B cell (primary cell): ENCODE measurements around the gene TMX4. TPM values are rescaled to one million over a fixed set of nuclear protein-coding genes. Genes with fewer than 3 reads are reported as not detected.

Experiments
- ATAC-seq: fragments of 200-7000 bp; cut with Tn5 transposase; one replicate; pipeline ENCODE4 v1.10.0; 2021; ENCODE audit warnings: low read depth, mild to moderate bottlenecking, moderate number of reproducible peaks, moderate library complexity
- CTCF ChIA-PET: fragments of 350-600 bp; sonication (Branson Sonifier 250); formaldehyde crosslinking; loops from one replicate; lab custom pipeline; 2021; ENCODE audit warnings: antibody characterized with exemption, inconsistent platforms; lab: Charles Lee
- POLR2A ChIA-PET: fragments of 350-600 bp; sonication (Branson Sonifier 250); formaldehyde crosslinking; loops from one replicate; lab custom pipeline; 2021; ENCODE audit warnings: antibody characterized with exemption; lab: Charles Lee
- DNase-seq: peaks from one replicate; pipeline ENCODE4 v3.0.0; 2013
- H2AFZ ChIP-seq: 2 replicates; pipeline ENCODE4 v1.6.1; 2012; ENCODE audit warnings: mild to moderate bottlenecking, low read depth, low read length; ENCODE audit not compliant: insufficient read depth, poor library complexity, severe bottlenecking
- H3K27ac ChIP-seq, 2 donors: 1 replicate in 1 of 2; 2 replicates in 1 of 2; pipeline ENCODE4 v1.5.1; 2012 to 2013; ENCODE audit warnings: low read length in 2 of 2, mild to moderate bottlenecking in 2 of 2, moderate library complexity in 1 of 2
- H3K27me3 ChIP-seq, 4 experiments: fragments of 200-600 bp in 1 of 4; sonication (generic) in 1 of 4; replicated peaks in 1 of 4; 1 replicate in 2 of 4; 2 replicates in 2 of 4; pipeline versions ENCODE4 v1.6.1 to v1.7.0; 2013 to 2016; ENCODE audit warnings: low read length in 3 of 4, mild to moderate bottlenecking in 2 of 4, mixed read lengths in 1 of 4, moderate library complexity in 1 of 4; ENCODE audit not compliant: insufficient read depth in 4 of 4, control insufficient read depth in 3 of 4; ENCODE audit errors: control extremely low read depth in 1 of 4
- H3K36me3 ChIP-seq, 2 experiments: replicated peaks in 1 of 2; 1 replicate in 1 of 2; 2 replicates in 1 of 2; pipeline versions ENCODE4 v1.6.1 to v1.7.1; 2013; ENCODE audit warnings: low read length in 1 of 2; ENCODE audit not compliant: insufficient read depth in 2 of 2, control insufficient read depth in 1 of 2; ENCODE audit errors: control extremely low read depth in 1 of 2, extremely low read depth in 1 of 2
- H3K4me1 ChIP-seq, 2 donors: fragments of 200-600 bp in 1 of 2; sonication (generic) in 1 of 2; 1 replicate in 1 of 2; 2 replicates in 1 of 2; pipeline versions ENCODE4 v1.5.1 to v1.6.1; 2013 to 2017; ENCODE audit warnings: low read length in 2 of 2; ENCODE audit not compliant: control insufficient read depth in 2 of 2, insufficient read depth in 2 of 2
- H3K4me2 ChIP-seq: replicated peaks from 2 replicates; pipeline ENCODE3; 2012; ENCODE audit warnings: mild to moderate bottlenecking, low read depth, low read length; ENCODE audit not compliant: poor library complexity, severe bottlenecking
- H3K4me3 ChIP-seq, 5 experiments: fragments of 200-600 bp in 1 of 5; sonication (generic) in 1 of 5; 1 replicate in 3 of 5; 2 replicates in 2 of 5; pipeline versions ENCODE4 v1.5.1 to v1.7.0; 2011 to 2016; ENCODE audit warnings: low read length in 4 of 5, mild to moderate bottlenecking in 4 of 5, low read depth in 2 of 5, control low read depth in 1 of 5, moderate library complexity in 1 of 5; ENCODE audit not compliant: insufficient read depth in 1 of 5; ENCODE audit errors: control extremely low read depth in 1 of 5, extremely low read depth in 1 of 5
- H3K79me2 ChIP-seq: fragments of 200-600 bp; sonication (generic); one replicate; pipeline ENCODE4 v1.6.0; 2016; ENCODE audit warnings: low read length; ENCODE audit not compliant: control insufficient read depth, insufficient read depth
- H3K9ac ChIP-seq: fragments of 200-600 bp; sonication (generic); 2 replicates; pipeline ENCODE4 v1.6.1; 2017; ENCODE audit warnings: mild to moderate bottlenecking, low read length, moderate library complexity
- H3K9me3 ChIP-seq, 3 donors: one replicate each; pipeline versions ENCODE4 v1.6.1 to v1.7.1; 2013; ENCODE audit warnings: low read length in 2 of 3; ENCODE audit not compliant: control insufficient read depth in 2 of 3, insufficient read depth in 1 of 3; ENCODE audit errors: control extremely low read depth in 1 of 3
- H4K20me1 ChIP-seq: 2 replicates; pipeline ENCODE4 v1.6.0; 2012; ENCODE audit warnings: mild to moderate bottlenecking, low read length; ENCODE audit not compliant: insufficient read depth, control insufficient read depth, poor library complexity, severe bottlenecking
- H3K27ac Mint-ChIP-seq: one replicate; pipeline ENCODE4 v1.8.0; 2021; ENCODE audit warnings: mixed read lengths
- H3K27me3 Mint-ChIP-seq: one replicate; pipeline ENCODE4 v1.8.0; 2021; ENCODE audit warnings: mixed read lengths
- H3K4me1 Mint-ChIP-seq: one replicate; pipeline ENCODE4 v1.8.0; 2021; ENCODE audit warnings: mixed read lengths
- H3K4me3 Mint-ChIP-seq: one replicate; pipeline ENCODE4 v1.8.0; 2021; ENCODE audit warnings: mixed read lengths
- H3K9me3 Mint-ChIP-seq: one replicate; pipeline ENCODE4 v1.8.0; 2022; ENCODE audit warnings: mixed read lengths; ENCODE audit not compliant: insufficient read depth
- CTCF ChIP-seq: fragments of 200-600 bp; IDR thresholded peaks from one replicate; pipeline ENCODE4 v1.8.0; 2022; ENCODE audit warnings: antibody characterized with exemption, mild to moderate bottlenecking
- EZH2 ChIP-seq: IDR thresholded peaks from 2 replicates; pipeline ENCODE4 v1.6.1; 2012; ENCODE audit warnings: borderline replicate concordance, low read depth, mild to moderate bottlenecking, moderate library complexity, low read length; ENCODE audit not compliant: insufficient read depth, poor library complexity, severe bottlenecking
- WGBS: methylation state at CpG from one replicate; pipeline ENCODE4 v1.1.5; 2013; ENCODE audit warnings: missing lambda C conversion rate; ENCODE audit not compliant: insufficient coverage; 5-methylcytosine and 5-hydroxymethylcytosine counted together
- intact Hi-C: fragments of 100-400 bp; cut with micrococcal nuclease; formaldehyde crosslinking; loops from one replicate; pipeline ENCODE4 v1.10.0; 2022
- polyA plus RNA-seq: library from polyadenylated mRNA; depleted of rRNA; stranded (reverse); fragments of >200 nt; gene quantifications from 2 replicates; pipeline ENCODE4 v1.2.3, GENCODE V29; 2012
- total RNA-seq, 2 donors: library from RNA; stranded (reverse); fragments of 120-200 nt in 1 of 2; gene quantifications; 1 replicate in 1 of 2; 2 replicates in 1 of 2; pipeline versions ENCODE4 v1.2.3 to v1.2.4, GENCODE V29; 2013 to 2022

TMX4 gene
- total and polyA plus RNA-seq, 2 donors (not counting 1 experiment from before 2014, with no cell fraction given): 5.8 to 62.9 TPM

GRCh38 chr20:7993703-7994102, 25.9 kb downstream of the TMX4 start:
- Histone ChIP-seq H2AFZ (no peak overlapping the region), H3K27ac (no peak overlapping the region), H3K4me3 (no peak overlapping the region), H3K9ac (no peak overlapping the region), H3K36me3 (peaks cover 32 to 69% of the 10 kb centered on the region in 2 experiments), H3K4me1 (no peaks in the 10 kb centered on the region), H3K4me2 (no peak overlapping the region), H4K20me1 (no peaks in the 10 kb centered on the region), H3K9me3 (peaks cover 0 to 8% (median 5%) of the 10 kb centered on the region in 3 donors), H3K79me2 (no peaks in the 10 kb centered on the region), H3K27me3 (no peaks in the 10 kb centered on the region)
- TF ChIP-seq CTCF (no peak), EZH2 (no peak)
- DNase-seq (no peak), ATAC-seq (no peak)
- Mint-ChIP-seq H3K27ac (no peak overlapping the region), H3K4me1 (no peaks in the 10 kb centered on the region), H3K4me3 (no peak overlapping the region), H3K27me3 (no peaks in the 10 kb centered on the region), H3K9me3 (peaks cover 3% of the 10 kb centered on the region)
- no CpG with 5 or more reads among the region's 2 CpGs for WGBS
- CTCF ChIA-PET: no interaction called here
- POLR2A ChIA-PET: no interaction called here
- intact Hi-C loops: no loop called here

GRCh38 chr20:7993238-7993637, 26.3 kb downstream of the TMX4 start:
- 100% methylated on average over 1 of the region's 2 CpGs for WGBS
- H3K79me2 ChIP-seq: no peaks in the 10 kb centered on the region
- no peak overlapping the region for H3K27ac Mint-ChIP-seq
- H3K4me3 Mint-ChIP-seq: no peak overlapping the region
- H2AFZ ChIP-seq: no peak overlapping the region
- H4K20me1 ChIP-seq: no peaks in the 10 kb centered on the region
- H3K27ac ChIP-seq: no peak overlapping the region
- H3K4me3 ChIP-seq: no peak overlapping the region
- no peak overlapping the region for H3K4me2 ChIP-seq
- peaks cover 29 to 64% of the 10 kb centered on the region in 2 experiments for H3K36me3 ChIP-seq
- peaks cover 3% of the 10 kb centered on the region for H3K9me3 Mint-ChIP-seq
- H3K27me3 ChIP-seq: no peaks in the 10 kb centered on the region
- H3K4me1 Mint-ChIP-seq: no peaks in the 10 kb centered on the region
- no peaks in the 10 kb centered on the region for H3K27me3 Mint-ChIP-seq
- intact Hi-C loops: no loop called here
- POLR2A ChIA-PET: no interaction called here
- DNase-seq (no peak), ATAC-seq (no peak)
- H3K9ac ChIP-seq: no peak overlapping the region
- H3K9me3 ChIP-seq: peaks cover 0 to 8% (median 5%) of the 10 kb centered on the region in 3 donors
- H3K4me1 ChIP-seq: no peaks in the 10 kb centered on the region
- CTCF ChIA-PET: no interaction called here
- TF ChIP-seq EZH2 (no peak), CTCF (no peak)
